ENCODE results near the gene LCLAT1. TPM values are rescaled to one million over a fixed set of nuclear protein-coding genes. Genes with fewer than 3 reads are reported as not detected.

The LCLAT1 gene
- polyA plus RNA-seq, 2 of the 4 experiments (the other 2 are of a cell fraction), result 19.5 to 71.0 TPM

GRCh38 chr2:30453498-30453897 lies 6.5 kb downstream of the LCLAT1 start:
- CTCF ChIA-PET, result interaction anchor here (0.9 to 1.4 kb wide), 2 partner anchors 215 to 361 kb away, joined by 3 to 5 read pairs; no protein-coding TSS in a partner anchor
- peaks cover 44% of the 10 kb centered on the region for H3K4me1 ChIP-seq
- FAIRE-seq (no peak), ATAC-seq (no peak), DNase-seq (ENCODE audit: low read depth in 1 of 2, low spot score in 1 of 2) (no peak)
- no peaks in the 10 kb centered on the region for H3K9me3 ChIP-seq
- H3K4me3 ChIP-seq, result no peak overlapping the region
- no peak overlapping the region for H3K27ac ChIP-seq
- H3K4me2 ChIP-seq, result no peak overlapping the region
- no peak for TF ChIP-seq CHD2 (IDR thresholded peaks at IDR 0.05; ENCODE audit: low read length, partially characterized antibody)
- TF ChIP-seq FOSL2 (IDR thresholded peaks at IDR 0.05), result no peak
- no peak for TF ChIP-seq FOSL2 (CRISPR knock-in tag; IDR thresholded peaks at IDR 0.05)
- no peak for TF ChIP-seq KDM5A (IDR thresholded peaks at IDR 0.05)
- no peak for TF ChIP-seq REST (IDR thresholded peaks at IDR 0.05)
- TF ChIP-seq CBX2 (IDR thresholded peaks at IDR 0.05; ENCODE audit: borderline replicate concordance, low read depth), result no peak
- TF ChIP-seq MYC (IDR thresholded peaks at IDR 0.05; ENCODE audit: borderline replicate concordance, low read length), result no peak
- TF ChIP-seq CEBPB (IDR thresholded peaks at IDR 0.05), result no peak
- TF ChIP-seq POLR2A (IDR thresholded peaks at IDR 0.05; ENCODE audit: low read length), result no peak
- no peak for TF ChIP-seq FOSB (CRISPR knock-in tag; IDR thresholded peaks at IDR 0.05)
- WGBS (ENCODE audit: missing lambda C conversion rate), result 59% methylated on average over 5 of the region's 5 CpGs
- POLR2A ChIA-PET, result interaction anchor here (0.6 kb wide), 1 partner anchor 222 kb away, joined by 3 read pairs; no protein-coding TSS in a partner anchor

GRCh38 chr2:30454571-30454970 lies 7.5 kb downstream of the LCLAT1 start:
- H3K4me3 ChIP-seq, result no peak overlapping the region
- 82% methylated on average over 6 of the region's 6 CpGs for WGBS (ENCODE audit: missing lambda C conversion rate)
- FAIRE-seq, result no peak
- H3K9me3 ChIP-seq, result no peaks in the 10 kb centered on the region
- ChIA-PET POLR2A (no interaction called here), CTCF (interaction anchor here (0.8 to 0.9 kb wide), 2 partner anchors 215 to 362 kb away, joined by 3 read pairs; no protein-coding TSS in a partner anchor)
- DNase-seq (ENCODE audit: low read depth in 1 of 2, low spot score in 1 of 2), result no peak
- TF ChIP-seq HOXB5 (CRISPR knock-in tag; IDR thresholded peaks at IDR 0.05) (no peak), NFE2L2 (conservative IDR thresholded peaks at IDR 0.05; ENCODE audit: low read length) (no peak), MYC (IDR thresholded peaks at IDR 0.05; ENCODE audit: borderline replicate concordance, low read length) (no peak), HMGXB4 (CRISPR knock-in tag; IDR thresholded peaks at IDR 0.05; ENCODE audit: borderline replicate concordance) (no peak), USF2 (IDR thresholded peaks at IDR 0.05) (no peak), FOXS1 (CRISPR knock-in tag; IDR thresholded peaks at IDR 0.05) (no peak), KDM5A (IDR thresholded peaks at IDR 0.05) (no peak), MAZ (IDR thresholded peaks at IDR 0.05; ENCODE audit: borderline replicate concordance, low read depth, low read length) (no peak), ESRRA (IDR thresholded peaks at IDR 0.05; ENCODE audit: borderline replicate concordance, low read length) (no peak), HOXA7 (CRISPR knock-in tag; IDR thresholded peaks at IDR 0.05) (no peak), ZFP36 (IDR thresholded peaks at IDR 0.05; ENCODE audit: borderline replicate concordance, partially characterized antibody) (no peak), ZC3H11A (IDR thresholded peaks at IDR 0.05) (no peak), NR3C1 (IDR thresholded peaks at IDR 0.05) (no peak), REST (IDR thresholded peaks at IDR 0.05) (no peak), JUN (IDR thresholded peaks at IDR 0.05) (no peak), FOSL2 (IDR thresholded peaks at IDR 0.05) (no peak), FOSL2 (CRISPR knock-in tag; IDR thresholded peaks at IDR 0.05) (no peak), ATOH8 (CRISPR knock-in tag; IDR thresholded peaks at IDR 0.05; ENCODE audit: low read depth) (no peak), RNF2 (IDR thresholded peaks at IDR 0.05; ENCODE audit: borderline replicate concordance, low read depth) (no peak), CHD4 (IDR thresholded peaks at IDR 0.05; ENCODE audit: borderline replicate concordance) (no peak), HEYL (CRISPR knock-in tag; IDR thresholded peaks at IDR 0.05) (no peak)
- 0 out of 3 replicates have a peak overlapping the region, but pooled peaks have one; percentile 6 for H3K4me2 ChIP-seq
- ATAC-seq, result no peak
- H3K27ac ChIP-seq, result no peak overlapping the region
- H3K4me1 ChIP-seq, result peaks cover 33% of the 10 kb centered on the region
